ENCODE results near the gene RPAP2. TPM values are rescaled to one million over a fixed set of nuclear protein-coding genes. Genes with fewer than 3 reads are reported as not detected.
"Not testable (repeated sequence)": the region's sequence is repeated elsewhere in the genome, so short reads cannot be mapped to it uniquely, and the experiment has no call there.

RPAP2 gene
- polyA plus RNA-seq, 3 donors, result 4.4 to 7.8 (median 7.3) TPM

DNA sequence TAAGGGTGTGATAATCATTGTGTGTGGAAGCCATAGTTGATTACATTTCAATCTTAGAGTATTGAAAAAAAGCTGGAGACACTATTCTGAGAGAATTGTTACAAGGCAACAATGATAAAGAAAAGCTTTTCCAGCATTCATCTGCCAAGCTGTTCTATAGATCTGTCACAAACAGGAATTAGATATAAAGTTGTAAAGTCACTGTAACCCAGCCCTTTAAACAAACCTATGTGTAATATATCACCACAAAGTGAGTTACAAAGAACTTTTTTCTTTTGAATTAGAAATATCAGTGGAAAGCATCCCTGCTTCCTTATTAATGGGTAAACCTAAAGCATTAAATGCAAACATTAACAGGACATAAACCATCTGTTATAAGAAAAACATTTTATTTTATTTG, 55.4 kb downstream of the RPAP2 start:
- no peak overlapping the region for H3K9ac ChIP-seq (ENCODE audit: insufficient read depth, low read length, poor library complexity, severe bottlenecking)
- no peak overlapping the region for H3K27ac ChIP-seq (ENCODE audit: low read depth in 1 of 2, low read length in 2 of 2)
- no peak overlapping the region for H3K4me3 ChIP-seq (replicated peaks in 1 of 3; ENCODE audit: low read depth in 2 of 3, low read length in 3 of 3)
- Mint-ChIP-seq H3K36me3 (peaks cover 43% of the 10 kb centered on the region in 2 donors), H3K27ac (no peak overlapping the region), H3K4me1 (peaks cover 6% of the 10 kb centered on the region), H3K27me3 (ENCODE audit: low read depth in 3 of 3) (no peaks in the 10 kb centered on the region), H3K9me3 (peaks cover 0 to 6% (median 3%) of the 10 kb centered on the region in 7 donors), H3K4me3 (no peak overlapping the region)
- H2AFZ ChIP-seq (ENCODE audit: insufficient read depth, low read depth, low read length, poor library complexity, severe bottlenecking), result no peak overlapping the region
- no peaks in the 10 kb centered on the region for H4K20me1 ChIP-seq (ENCODE audit: insufficient read depth, low read length)
- H3K36me3 ChIP-seq (replicated peaks in 1 of 2; ENCODE audit: control insufficient read depth in 1 of 2, insufficient read depth in 2 of 2, low read length in 2 of 2), result peaks cover 10 to 35% of the 10 kb centered on the region in 2 donors
- no peak overlapping the region for H3K4me2 ChIP-seq (replicated peaks; ENCODE audit: extremely low read depth, low read length, poor library complexity, severe bottlenecking)
- H3K9me3 ChIP-seq (replicated peaks in 1 of 2; ENCODE audit: control insufficient read depth in 1 of 2, insufficient read depth in 1 of 2, low read length in 2 of 2), result peaks cover 0 to 3% of the 10 kb centered on the region in 2 donors
- no peaks in the 10 kb centered on the region for H3K27me3 ChIP-seq (ENCODE audit: control insufficient read depth in 2 of 2, insufficient read depth in 2 of 2, low read length in 2 of 2)
- intact Hi-C loops (cut with micrococcal nuclease), result no loop called here
- H3K4me1 ChIP-seq (ENCODE audit: control insufficient read depth in 1 of 2, insufficient read depth in 2 of 2, low read length in 2 of 2), result no peaks in the 10 kb centered on the region
- DNase-seq, result no peak
- no peaks in the 10 kb centered on the region for H3K79me2 ChIP-seq (ENCODE audit: insufficient read depth, low read length)
- no peak for TF ChIP-seq CTCF (IDR thresholded peaks at IDR 0.05)

- H3K36me3 Mint-ChIP-seq, result peaks cover 40 to 48% of the 10 kb centered on the region in 2 donors
- H3K4me3 Mint-ChIP-seq, result no peak overlapping the region
- H3K27ac Mint-ChIP-seq, result peak overlapping the region in 1 of 7 donors; percentile 7
- no peaks in the 10 kb centered on the region for H3K9me3 ChIP-seq (replicated peaks in 1 of 2; ENCODE audit: control insufficient read depth in 1 of 2, insufficient read depth in 1 of 2, low read length in 2 of 2)
- H3K27me3 Mint-ChIP-seq (ENCODE audit: low read depth in 3 of 3), result no peaks in the 10 kb centered on the region
- no peak overlapping the region for H3K4me3 ChIP-seq (replicated peaks in 1 of 3; ENCODE audit: low read depth in 2 of 3, low read length in 3 of 3)
- H3K4me2 ChIP-seq (replicated peaks; ENCODE audit: extremely low read depth, low read length, poor library complexity, severe bottlenecking), result no peak overlapping the region
- peaks cover 0 to 3% (median 2%) of the 10 kb centered on the region in 7 donors for H3K9me3 Mint-ChIP-seq
- intact Hi-C loops (cut with micrococcal nuclease), result no loop called here
- H4K20me1 ChIP-seq (ENCODE audit: insufficient read depth, low read length), result no peaks in the 10 kb centered on the region
- H3K27me3 ChIP-seq (ENCODE audit: control insufficient read depth in 2 of 2, insufficient read depth in 2 of 2, low read length in 2 of 2), result no peaks in the 10 kb centered on the region
- H3K4me1 Mint-ChIP-seq, result peaks cover 6% of the 10 kb centered on the region
- H2AFZ ChIP-seq (ENCODE audit: insufficient read depth, low read depth, low read length, poor library complexity, severe bottlenecking), result no peak overlapping the region
- peak in 1 of 3 donors; percentile 6 for DNase-seq
- H3K9ac ChIP-seq (ENCODE audit: insufficient read depth, low read length, poor library complexity, severe bottlenecking), result no peak overlapping the region
- H3K36me3 ChIP-seq (replicated peaks in 1 of 2; ENCODE audit: control insufficient read depth in 1 of 2, insufficient read depth in 2 of 2, low read length in 2 of 2), result peaks cover 4 to 26% of the 10 kb centered on the region in 2 donors
- no peaks in the 10 kb centered on the region for H3K79me2 ChIP-seq (ENCODE audit: insufficient read depth, low read length)
- no peak overlapping the region for H3K27ac ChIP-seq (ENCODE audit: low read depth in 1 of 2, low read length in 2 of 2)
- no peaks in the 10 kb centered on the region for H3K4me1 ChIP-seq (ENCODE audit: control insufficient read depth in 1 of 2, insufficient read depth in 2 of 2, low read length in 2 of 2)
- TF ChIP-seq CTCF (IDR thresholded peaks at IDR 0.05), result no peak
Measured at GRCh38 chr1:92356956-92357355, 58.1 kb downstream of the RPAP2 start.

DNA sequence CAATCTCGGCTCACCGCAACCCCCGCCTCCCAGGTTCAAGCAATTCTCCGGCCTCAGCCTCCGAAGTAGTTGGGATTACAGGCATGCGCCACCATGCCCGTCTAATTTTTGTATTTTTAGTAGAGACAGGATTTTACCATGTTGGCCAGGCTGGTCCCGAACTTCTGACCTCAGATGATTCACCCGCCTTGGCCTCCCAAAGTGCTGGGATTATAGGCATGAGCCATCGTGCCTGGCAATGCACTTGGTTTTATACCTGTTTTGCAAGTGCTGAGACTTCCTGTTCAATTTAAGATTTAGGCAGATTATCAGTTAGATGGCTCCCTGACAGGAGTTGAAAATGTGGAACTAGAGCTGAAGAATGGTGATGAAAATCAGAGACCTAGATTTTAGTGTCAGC, 60.5 kb downstream of the RPAP2 start:
- H3K79me2 ChIP-seq (ENCODE audit: insufficient read depth, low read length); H3K27ac Mint-ChIP-seq; H3K4me3 Mint-ChIP-seq; H2AFZ ChIP-seq (ENCODE audit: insufficient read depth, low read depth, low read length, poor library complexity, severe bottlenecking); H3K27me3 ChIP-seq (ENCODE audit: control insufficient read depth in 2 of 2, insufficient read depth in 2 of 2, low read length in 2 of 2); H3K9me3 Mint-ChIP-seq; H3K4me1 ChIP-seq (ENCODE audit: control insufficient read depth in 1 of 2, insufficient read depth in 2 of 2, low read length in 2 of 2); H3K9ac ChIP-seq (ENCODE audit: insufficient read depth, low read length, poor library complexity, severe bottlenecking); H3K27ac ChIP-seq (ENCODE audit: low read depth in 1 of 2, low read length in 2 of 2); H3K4me1 Mint-ChIP-seq; H3K27me3 Mint-ChIP-seq (ENCODE audit: low read depth in 3 of 3); H3K9me3 ChIP-seq (replicated peaks in 1 of 2; ENCODE audit: control insufficient read depth in 1 of 2, insufficient read depth in 1 of 2, low read length in 2 of 2); H3K4me3 ChIP-seq (replicated peaks in 1 of 3; ENCODE audit: low read depth in 2 of 3, low read length in 3 of 3); H3K4me2 ChIP-seq (replicated peaks; ENCODE audit: extremely low read depth, low read length, poor library complexity, severe bottlenecking); intact Hi-C loops (cut with micrococcal nuclease); DNase-seq; H4K20me1 ChIP-seq (ENCODE audit: insufficient read depth, low read length): not testable (repeated sequence)
- H3K36me3 Mint-ChIP-seq, result peaks cover 41 to 44% of the 10 kb centered on the region in 2 donors
- peaks cover 4 to 21% of the 10 kb centered on the region in 2 donors for H3K36me3 ChIP-seq (replicated peaks in 1 of 2; ENCODE audit: control insufficient read depth in 1 of 2, insufficient read depth in 2 of 2, low read length in 2 of 2)
- 94% methylated on average over 8 of the region's 10 CpGs for WGBS (ENCODE audit: insufficient coverage)
